OCI-LY1 (cell line): ENCODE data around the gene CACNA2D3.

ENCODE experiments used
- H2AFZ ChIP-seq: fragments of 200-600 bp; sonication (generic), shearing (Covaris generic); 2 replicates; pipeline ENCODE4 v1.6.0; 2014; ENCODE audit warnings: antibody characterized with exemption, mild to moderate bottlenecking, low read length
- H3F3A ChIP-seq: fragments of 200-600 bp; sonication (generic), shearing (Covaris generic); 2 replicates; pipeline ENCODE4 v1.6.0; 2014; ENCODE audit warnings: mild to moderate bottlenecking, antibody characterized with exemption, low read length, moderate library complexity; ENCODE audit not compliant: insufficient read depth
- H3K27ac ChIP-seq: fragments of 200-600 bp; sonication (generic); 2 replicates; pipeline ENCODE4 v1.5.1; 2014; ENCODE audit warnings: low read length, mixed run types, mild to moderate bottlenecking, low read depth; ENCODE audit not compliant: poor library complexity, severe bottlenecking
- H3K27me3 ChIP-seq: fragments of 200-600 bp; sonication (generic); 2 replicates; pipeline ENCODE4 v1.6.0; 2014; ENCODE audit warnings: antibody characterized with exemption, mild to moderate bottlenecking, low read length, moderate library complexity; ENCODE audit not compliant: insufficient read depth
- H3K36me3 ChIP-seq: fragments of 200-600 bp; sonication (generic); 2 replicates; pipeline ENCODE4 v1.6.1; 2014; ENCODE audit warnings: mild to moderate bottlenecking, antibody characterized with exemption, low read length, moderate library complexity, mixed read lengths; ENCODE audit not compliant: insufficient read depth
- H3K4me1 ChIP-seq: fragments of 200-600 bp; sonication (generic); 2 replicates; pipeline ENCODE4 v1.5.1; 2014; ENCODE audit warnings: mild to moderate bottlenecking, low read length, moderate library complexity; ENCODE audit not compliant: insufficient read depth, severe bottlenecking
- H3K4me2 ChIP-seq: fragments of 200-600 bp; sonication (generic), shearing (Covaris generic); 2 replicates; pipeline ENCODE4 v1.6.1; 2014; ENCODE audit warnings: low read length
- H3K4me3 ChIP-seq: fragments of 200-600 bp; sonication (generic); 2 replicates; pipeline ENCODE4 v1.5.1; 2014; ENCODE audit warnings: low read length, low read depth, mild to moderate bottlenecking, mixed read lengths; ENCODE audit not compliant: poor library complexity, severe bottlenecking
- H3K79me2 ChIP-seq: fragments of 200-600 bp; shearing (Covaris generic); 2 replicates; pipeline ENCODE4 v1.6.1; 2016; ENCODE audit warnings: mixed run types, low read length, mixed read lengths; ENCODE audit not compliant: insufficient read depth
- H3K9ac ChIP-seq: fragments of 200-600 bp; sonication (generic), shearing (Covaris generic); 2 replicates; pipeline ENCODE4 v1.6.1; 2014; ENCODE audit warnings: mild to moderate bottlenecking, low read length, mixed read lengths
- H3K9me2 ChIP-seq: fragments of 200-600 bp; sonication (generic), shearing (Covaris generic); 2 replicates; pipeline ENCODE4 v1.6.1; 2014; ENCODE audit warnings: low read depth, mild to moderate bottlenecking, low read length, mixed read lengths
- H3K9me3 ChIP-seq: fragments of 200-600 bp; shearing (Covaris generic); 2 replicates; pipeline ENCODE4 v1.6.1; 2014; ENCODE audit warnings: low read length, mixed read lengths
- H4K20me1 ChIP-seq: fragments of 200-600 bp; sonication (generic), shearing (Covaris generic); 2 replicates; pipeline ENCODE4 v1.6.0; 2016; ENCODE audit warnings: mild to moderate bottlenecking, low read length; ENCODE audit not compliant: insufficient read depth
- CTCF ChIP-seq: fragments of 200-600 bp; sonication (generic), shearing (Covaris generic); IDR thresholded peaks from 2 replicates; pipeline ENCODE4 v1.5.1; 2017; ENCODE audit warnings: mild to moderate bottlenecking, antibody characterized with exemption, low read length, moderate library complexity, mixed read lengths
- EZH2 ChIP-seq: fragments of 200-600 bp; sonication (generic), shearing (Covaris generic); IDR thresholded peaks from 2 replicates; pipeline ENCODE4 v1.8.0; 2017; ENCODE audit warnings: borderline replicate concordance, mixed run types, mild to moderate bottlenecking, antibody characterized with exemption, low read length, moderate library complexity, mixed read lengths

The CACNA2D3 gene

GRCh38 chr3:54202651-54203248 is 80.4 kb downstream of the CACNA2D3 start:
- Histone ChIP-seq H2AFZ (no peak overlapping the region), H3K4me2 (no peak overlapping the region), H3K79me2 (no peaks in the 10 kb centered on the region), H3K27ac (no peak overlapping the region), H4K20me1 (no peaks in the 10 kb centered on the region), H3K9me2 (no peaks in the 10 kb centered on the region), H3F3A (no peaks in the 10 kb centered on the region), H3K4me3 (no peak overlapping the region), H3K9me3 (no peaks in the 10 kb centered on the region), H3K9ac (no peak overlapping the region), H3K27me3 (no peaks in the 10 kb centered on the region; the same call in 1 of the 2 replicates), H3K36me3 (no peaks in the 10 kb centered on the region), H3K4me1 (no peaks in the 10 kb centered on the region)
- TF ChIP-seq CTCF (no peak), EZH2 (no peak)

- Histone ChIP-seq H3K36me3 (no peaks in the 10 kb centered on the region), H4K20me1 (no peaks in the 10 kb centered on the region)
These were observed 84.5 kb downstream of the CACNA2D3 start for GRCh38 chr3:54206874-54207273.

GRCh38 chr3:54211097-54211496 is 88.7 kb downstream of the CACNA2D3 start:
- Histone ChIP-seq H3F3A (no peaks in the 10 kb centered on the region), H3K4me1 (no peaks in the 10 kb centered on the region), H3K79me2 (no peaks in the 10 kb centered on the region), H2AFZ (no peak overlapping the region), H3K9me2 (no peaks in the 10 kb centered on the region), H3K4me3 (no peak overlapping the region), H3K4me2 (no peak overlapping the region), H3K36me3 (no peaks in the 10 kb centered on the region), H3K9me3 (no peaks in the 10 kb centered on the region), H3K27me3 (no peaks in the 10 kb centered on the region), H4K20me1 (no peaks in the 10 kb centered on the region), H3K27ac (no peak overlapping the region), H3K9ac (no peak overlapping the region)
- TF ChIP-seq EZH2 (no peak), CTCF (no peak)

More at GRCh38 chr3:54206874-54207273, 84.5 kb downstream of the CACNA2D3 start:
- Histone ChIP-seq H3K9ac (no peak overlapping the region), H3K27ac (no peak overlapping the region), H3K9me2 (no peaks in the 10 kb centered on the region), H3K79me2 (no peaks in the 10 kb centered on the region), H3K4me3 (no peak overlapping the region), H3F3A (no peaks in the 10 kb centered on the region), H3K9me3 (no peaks in the 10 kb centered on the region), H2AFZ (no peak overlapping the region), H3K4me2 (no peak overlapping the region), H3K4me1 (no peaks in the 10 kb centered on the region), H3K27me3 (no peaks in the 10 kb centered on the region)
- no peak for TF ChIP-seq EZH2

GRCh38 chr3:54212723-54213122 is 90.4 kb downstream of the CACNA2D3 start:
- H3K9ac ChIP-seq = no peak overlapping the region
- no peak overlapping the region for H2AFZ ChIP-seq
- no peaks in the 10 kb centered on the region for H4K20me1 ChIP-seq
- H3K4me1 ChIP-seq = no peaks in the 10 kb centered on the region
- no peak overlapping the region for H3K27ac ChIP-seq
- H3K9me3 ChIP-seq = no peaks in the 10 kb centered on the region
- no peak overlapping the region for H3K4me2 ChIP-seq
- no peaks in the 10 kb centered on the region for H3K36me3 ChIP-seq
- no peak for TF ChIP-seq CTCF
- TF ChIP-seq EZH2 = no peak
- no peaks in the 10 kb centered on the region for H3K27me3 ChIP-seq
- no peaks in the 10 kb centered on the region for H3F3A ChIP-seq
- no peaks in the 10 kb centered on the region for H3K9me2 ChIP-seq
- no peak overlapping the region for H3K4me3 ChIP-seq
- H3K79me2 ChIP-seq = no peaks in the 10 kb centered on the region
